Non-pigmented ciliary epithelial cell (primary cell): ENCODE data around the gene C1QTNF3.
A peak's percentile ranks its signal among the peaks of the same experiment; 100 is the strongest.
"Not testable (repeated sequence)": the region's sequence is repeated elsewhere in the genome, so short reads cannot be mapped to it uniquely, and the experiment has no call there.

Experiments used
- DNase-seq: peaks from one replicate; pipeline ENCODE4 v3.0.0-alpha.2; 2010; ENCODE audit warnings: low read depth

C1QTNF3 gene

DNA sequence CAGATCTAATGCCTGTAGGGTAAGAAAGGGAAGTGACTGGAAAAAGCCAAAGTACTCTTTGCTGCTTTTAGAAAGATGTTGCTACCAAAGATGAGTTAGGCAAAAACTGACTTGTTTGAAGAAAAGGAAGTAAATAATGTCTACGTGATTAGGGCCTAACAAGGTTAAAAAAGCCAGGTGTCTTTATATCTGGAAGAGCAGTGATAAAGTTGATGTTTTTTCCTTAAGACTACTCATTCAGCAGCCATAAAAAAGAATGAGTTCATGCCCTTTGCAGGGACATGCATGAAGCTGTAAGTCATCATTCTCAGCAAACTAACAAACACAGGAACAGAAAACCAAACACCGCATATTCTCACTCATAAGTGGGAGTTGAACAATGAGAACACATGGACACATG lies 21.7 kb downstream of the C1QTNF3 start:
- no peak for DNase-seq

DNA sequence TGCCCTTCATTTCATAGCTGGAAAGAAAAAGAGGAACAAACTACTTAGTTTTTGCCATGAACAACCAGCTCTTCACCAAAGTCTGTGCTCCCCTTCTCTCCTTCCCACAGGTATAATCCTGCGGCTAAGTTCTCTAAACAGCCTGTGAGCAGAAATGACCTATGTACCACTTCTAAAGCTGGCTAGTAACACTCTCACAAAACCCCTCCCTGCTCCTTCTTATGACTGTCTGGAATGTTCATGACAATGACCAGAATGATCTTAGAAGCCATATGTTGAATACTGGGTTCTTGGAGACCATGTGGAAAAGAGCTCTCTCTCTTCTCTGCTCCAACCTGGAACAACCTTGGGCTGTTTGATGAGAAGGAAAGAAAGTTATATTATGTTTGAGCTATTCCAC lies 22.3 kb downstream of the C1QTNF3 start:
- no peak for DNase-seq

- no peak for DNase-seq
Observed at GRCh38 chr5:34017254-34017653, 25.8 kb downstream of the C1QTNF3 start.

- no peak for DNase-seq
Observed at GRCh38 chr5:34016750-34017149, 26.3 kb downstream of the C1QTNF3 start.

GRCh38 chr5:34016222-34016621 lies 26.8 kb downstream of the C1QTNF3 start:
- DNase-seq = no peak

- no peak for DNase-seq
Observed at GRCh38 chr5:34015120-34015822, 27.7 kb downstream of the C1QTNF3 start.

- no peak for DNase-seq
Observed at GRCh38 chr5:34014626-34015025, 28.4 kb downstream of the C1QTNF3 start.

DNA sequence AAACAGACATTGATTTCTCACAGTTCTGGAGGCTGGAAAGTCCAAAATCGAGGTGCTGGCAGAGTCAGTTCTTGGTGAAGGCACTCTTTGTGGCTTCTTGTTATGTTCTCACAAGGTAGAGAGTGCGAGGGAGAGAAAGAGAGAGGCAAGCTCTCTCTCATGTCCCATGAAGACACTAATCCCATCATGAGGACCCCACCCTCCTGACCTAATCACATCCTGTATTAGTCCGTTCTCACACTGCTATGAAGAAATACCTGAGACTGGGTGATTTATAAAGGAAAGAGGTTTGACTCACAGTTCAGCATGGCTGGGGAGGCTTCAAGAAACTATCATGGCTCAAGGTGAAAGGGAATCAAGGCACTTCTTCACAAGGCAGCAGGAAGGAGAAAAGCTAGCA lies 29.5 kb downstream of the C1QTNF3 start:
- no peak for DNase-seq

- no peak for DNase-seq
Observed at GRCh38 chr5:34012791-34013190, 30.2 kb downstream of the C1QTNF3 start.

DNA sequence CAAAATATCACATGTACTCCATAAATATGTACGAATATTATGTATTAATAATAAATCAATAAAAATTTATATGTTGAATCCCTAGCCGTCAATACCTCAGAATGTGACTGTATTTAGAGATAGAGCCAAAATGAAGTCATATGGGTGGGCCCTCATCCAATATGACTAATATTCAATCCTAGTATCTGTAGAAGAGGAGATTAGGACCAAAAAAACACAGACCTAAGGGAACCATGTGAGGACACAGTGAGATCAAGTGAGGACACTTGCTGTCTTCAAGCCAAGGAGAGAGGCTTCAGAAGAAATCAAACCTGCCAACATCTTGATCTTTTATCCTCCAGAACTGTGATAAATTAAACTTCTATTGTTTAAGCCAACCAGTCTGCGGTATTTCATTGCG lies 31.5 kb downstream of the C1QTNF3 start:
- DNase-seq = no peak

DNA sequence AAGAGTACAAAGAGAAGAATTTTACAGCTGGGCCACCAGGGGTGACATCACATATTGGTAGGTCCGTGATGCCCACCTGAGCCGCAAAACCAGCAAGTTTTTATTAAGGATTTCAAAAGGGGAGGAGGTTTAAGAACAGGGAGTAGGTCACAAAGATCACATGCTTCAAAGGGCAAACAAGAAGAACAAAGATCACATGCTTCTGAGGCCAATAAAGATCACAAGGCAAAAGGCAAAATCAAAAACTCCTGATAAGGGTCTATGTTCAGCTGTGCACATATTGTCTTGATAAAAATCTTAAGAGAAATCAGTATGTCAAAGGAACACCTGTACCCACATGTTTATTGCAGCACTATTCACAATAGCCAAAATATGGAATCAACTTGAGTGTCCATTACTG lies 32.9 kb downstream of the C1QTNF3 start:
- DNase-seq = not testable (repeated sequence)

GRCh38 chr5:34009610-34010009 lies 33.4 kb downstream of the C1QTNF3 start:
- DNase-seq = no peak

- no peak for DNase-seq
Observed at GRCh38 chr5:34008802-34009201, 34.2 kb downstream of the C1QTNF3 start.

- peak; percentile 60 for DNase-seq
Observed at GRCh38 chr5:34007621-34008600, 35.1 kb downstream of the C1QTNF3 start, which contains the start of gene AMACR. Gene AMACR (minus strand): TSS chr5:34008050. CDS start chr5:34008019, 31 bp downstream.

DNA sequence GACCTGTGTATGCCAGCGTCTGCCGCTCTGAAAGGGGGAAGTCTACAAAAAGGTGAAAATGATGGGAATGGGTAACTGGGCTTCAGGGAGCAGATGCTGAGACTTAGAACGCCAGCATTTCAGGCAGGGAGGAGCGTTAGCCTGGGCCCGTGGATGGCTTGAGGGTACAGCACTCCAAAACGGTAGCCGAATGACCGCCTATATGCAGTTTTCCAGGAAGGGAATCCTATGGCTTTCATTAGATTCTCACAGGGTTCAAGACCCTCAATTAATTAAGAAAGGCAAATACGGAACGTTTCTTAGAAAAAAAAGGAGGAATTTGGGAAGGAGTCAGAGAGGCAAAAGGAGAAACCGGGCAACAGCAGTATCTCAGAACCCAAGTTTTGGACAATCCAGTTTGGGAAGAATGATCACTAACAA lies 35.8 kb downstream of the C1QTNF3 start:
- DNase-seq = no peak

GRCh38 chr5:34005681-34006080 lies 37.3 kb downstream of the C1QTNF3 start:
- no peak for DNase-seq

- no peak for DNase-seq
Observed at GRCh38 chr5:34005211-34005610, 37.8 kb downstream of the C1QTNF3 start.

- no peak for DNase-seq
Observed at GRCh38 chr5:34003941-34004340, 39.1 kb downstream of the C1QTNF3 start.

DNA sequence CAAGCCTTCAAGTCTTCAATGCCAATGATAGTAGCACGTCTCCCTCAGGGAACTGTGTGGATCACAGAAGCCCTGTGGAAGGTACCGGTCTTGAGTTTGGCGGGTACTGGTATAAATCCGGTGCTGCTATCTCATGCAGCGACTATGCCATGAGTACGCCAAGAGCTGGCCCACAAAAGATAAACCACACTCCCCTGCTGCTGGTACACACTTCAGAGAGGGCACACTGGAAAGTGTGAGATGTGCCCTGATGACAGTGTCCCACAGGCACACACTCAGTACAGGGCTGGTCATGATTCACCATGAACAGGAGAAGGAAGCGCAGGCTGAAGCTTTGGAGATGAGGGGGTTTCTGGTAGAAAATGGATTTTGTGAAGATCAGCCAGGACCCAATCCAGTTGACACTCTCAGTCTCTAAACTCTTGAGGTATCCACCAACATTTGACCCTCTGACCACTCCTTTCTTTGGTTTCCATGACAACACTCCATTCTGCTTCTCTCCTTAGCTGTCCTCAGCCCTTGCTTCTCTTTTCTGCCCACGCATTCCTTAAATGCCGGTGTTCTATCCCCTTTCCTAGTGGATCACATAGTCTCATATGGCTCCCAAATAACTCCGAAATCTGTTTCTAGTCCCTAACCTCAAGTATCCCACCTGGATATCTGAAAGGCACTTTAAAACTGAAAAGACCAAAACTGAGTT lies 40.2 kb downstream of the C1QTNF3 start:
- DNase-seq = no peak

GRCh38 chr5:34001241-34001841 lies 41.7 kb downstream of the C1QTNF3 start:
- no peak for DNase-seq

GRCh38 chr5:33999978-34000377 lies 43.0 kb downstream of the C1QTNF3 start:
- DNase-seq = no peak
